PC-9 (cell line): ENCODE measurements around the gene QSER1. TPM values are rescaled to one million over a fixed set of nuclear protein-coding genes. Genes with fewer than 3 reads are reported as not detected.

ENCODE experiments used
- BruUV-seq: library from RNA; stranded (reverse); fragments of 400-500 nt; replicated peaks from 2 replicates; lab custom pipeline; 2021; lab: Mats Ljungman, UMichigan
- CTCF ChIA-PET: fragments of 300-600 bp; sonication (Branson Sonifier 250); formaldehyde crosslinking; loops from one replicate; lab custom pipeline; 2022; ENCODE audit warnings: antibody characterized with exemption; lab: Charles Lee
- POLR2A ChIA-PET: fragments of 300-600 bp; sonication (Branson Sonifier 250); formaldehyde crosslinking; loops from one replicate; lab custom pipeline; 2022; ENCODE audit warnings: antibody characterized with exemption; ENCODE audit not compliant: unreplicated experiment; lab: Charles Lee
- DNase-seq, 2 experiments: peaks; one replicate each; pipeline versions ENCODE4 v3.0.0 to v3.0.0-alpha.2; 2015 to 2022; ENCODE audit warnings: mixed read lengths in 1 of 2
- H2AFZ ChIP-seq: fragments of 200-600 bp; sonication (generic); 2 replicates; pipeline ENCODE4 v1.8.1; 2017; ENCODE audit warnings: antibody characterized with exemption
- H3F3A ChIP-seq: fragments of 200-600 bp; sonication (generic); 2 replicates; pipeline ENCODE4 v1.8.1; 2017; ENCODE audit warnings: antibody characterized with exemption, mild to moderate bottlenecking, low read depth; ENCODE audit not compliant: insufficient read depth
- H3K27ac ChIP-seq: fragments of 200-600 bp; sonication (generic); 2 replicates; pipeline ENCODE4 v1.6.1; 2016; ENCODE audit warnings: mixed run types
- H3K27me3 ChIP-seq: fragments of 200-600 bp; sonication (generic); 2 replicates; pipeline ENCODE4 v1.6.1; 2016; ENCODE audit warnings: low read depth, mixed run types; ENCODE audit not compliant: insufficient read depth
- H3K36me3 ChIP-seq: fragments of 200-600 bp; sonication (generic); 2 replicates; pipeline ENCODE4 v1.6.1; 2016; ENCODE audit warnings: low read depth, mixed run types
- H3K4me1 ChIP-seq: fragments of 200-600 bp; sonication (generic); replicated peaks from 2 replicates; pipeline ENCODE4 v1.6.1; 2016; ENCODE audit warnings: mixed run types; ENCODE audit not compliant: insufficient read depth
- H3K4me2 ChIP-seq: fragments of 200-600 bp; sonication (generic); 2 replicates; pipeline ENCODE4 v1.6.1; 2017; ENCODE audit warnings: mixed run types
- H3K4me3 ChIP-seq: fragments of 200-600 bp; sonication (generic); 2 replicates; pipeline ENCODE4 v1.6.1; 2016; ENCODE audit warnings: mixed run types
- H3K79me2 ChIP-seq: fragments of 200-600 bp; sonication (generic); 2 replicates; pipeline ENCODE4 v1.6.1; 2017; ENCODE audit warnings: low read depth, mixed run types
- H3K9me2 ChIP-seq: fragments of 200-600 bp; sonication (generic); 2 replicates; pipeline ENCODE4 v1.8.1; 2017; ENCODE audit warnings: mild to moderate bottlenecking; ENCODE audit not compliant: insufficient read depth
- H3K9me3 ChIP-seq: fragments of 200-600 bp; sonication (generic); 2 replicates; pipeline ENCODE4 v1.8.1; 2016; ENCODE audit warnings: low read depth; ENCODE audit not compliant: insufficient read depth
- H4K20me1 ChIP-seq: fragments of 200-600 bp; sonication (generic); 2 replicates; pipeline ENCODE4 v1.8.1; 2017; ENCODE audit not compliant: insufficient read depth
- CTCF ChIP-seq: fragments of 200-600 bp; sonication (generic); conservative IDR thresholded peaks from 2 replicates; pipeline ENCODE4 v1.6.1; 2017; ENCODE audit warnings: mixed run types, antibody characterized with exemption, mild to moderate bottlenecking, moderate library complexity
- EZH2 ChIP-seq: fragments of 200-600 bp; sonication (generic); IDR thresholded peaks from 2 replicates; pipeline ENCODE4 v1.8.0; 2017; ENCODE audit warnings: antibody characterized with exemption, low read depth
- intact Hi-C: fragments of 100-400 bp; cut with micrococcal nuclease; formaldehyde crosslinking; loops from one replicate; pipeline ENCODE4 v1.10.0; 2022; ENCODE audit not compliant: unreplicated experiment
- total RNA-seq: library from RNA; stranded (reverse); gene quantifications from 2 replicates; pipeline ENCODE4 v1.2.3, GENCODE V29; 2021

The QSER1 gene
- total RNA-seq, 1 experiment from 2014 or later, result 60.2 TPM

- no peak for DNase-seq
- ChIA-PET POLR2A (no interaction called here), CTCF (no interaction called here)
- no peak for TF ChIP-seq EZH2
- no peak for TF ChIP-seq CTCF
- H3K36me3 ChIP-seq, result no peaks in the 10 kb centered on the region
- no peak overlapping the region for H3K4me2 ChIP-seq
- peaks cover 11% of the 10 kb centered on the region; the same call in 1 of the 2 replicates for H3F3A ChIP-seq
- no peaks in the 10 kb centered on the region for H4K20me1 ChIP-seq
- no peak overlapping the region for H3K4me3 ChIP-seq
- no TSS peak for BruUV-seq
- H3K79me2 ChIP-seq, result no peaks in the 10 kb centered on the region
- no peak overlapping the region for H2AFZ ChIP-seq
- peaks cover 4% of the 10 kb centered on the region; the same call in 1 of the 2 replicates for H3K27me3 ChIP-seq
- 0 out of 2 replicates have a peak, but pooled peaks cover 3% of the 10 kb centered on the region for H3K9me2 ChIP-seq
- peaks cover 11% of the 10 kb centered on the region for H3K4me1 ChIP-seq
- no peak overlapping the region for H3K27ac ChIP-seq
- intact Hi-C loops, result loop anchor here (2.0 kb wide), 1 partner anchor 25 kb away; the partner anchor contains the start of gene TCP11L1
- H3K9me3 ChIP-seq, result no peaks in the 10 kb centered on the region
These were observed 121.1 kb downstream of the QSER1 start for GRCh38 chr11:33013755-33014154.

- DNase-seq, result peak; percentile 55 to 88
- Histone ChIP-seq H3K4me1 (peaks cover 11% of the 10 kb centered on the region), H3K27ac (no peak within 1 kb of the TSS), H3F3A (peaks cover 11% of the 10 kb centered on the region; the same call in 1 of the 2 replicates), H3K9me3 (no peaks in the 10 kb centered on the region), H3K4me2 (peak within 1 kb of the TSS; percentile 64), H3K4me3 (peak within 1 kb of the TSS; percentile 57), H3K27me3 (peaks cover 4% of the 10 kb centered on the region; the same call in 1 of the 2 replicates), H4K20me1 (no peaks in the 10 kb centered on the region), H2AFZ (peak within 1 kb of the TSS; percentile 73), H3K79me2 (no peaks in the 10 kb centered on the region), H3K9me2 (0 out of 2 replicates have a peak, but pooled peaks cover 3% of the 10 kb centered on the region), H3K36me3 (no peaks in the 10 kb centered on the region)
- TF ChIP-seq CTCF, result no peak
- TF ChIP-seq EZH2, result no peak
- no TSS peak for BruUV-seq
- ChIA-PET CTCF (interaction anchor here (0.6 kb wide), 1 partner anchor 301 kb away, joined by 4 read pairs; no protein-coding TSS in a partner anchor), POLR2A (interaction anchor here (0.5 kb wide), 1 partner anchor 291 kb away, joined by 3 read pairs; no protein-coding TSS in a partner anchor)
- intact Hi-C loops, result loop anchor here (2.0 kb wide), 1 partner anchor 23 kb away; the partner anchor contains the start of gene TCP11L1
These were observed 123.3 kb downstream of the QSER1 start, which contains the start of gene DEPDC7 for GRCh38 chr11:33015621-33016551. TSS of gene DEPDC7 (plus strand) at chr11:33015878. CDS start at chr11:33015956, 78 bp downstream.

GRCh38 chr11:33016654-33017053 lies 124.0 kb downstream of the QSER1 start:
- Histone ChIP-seq H3K9me2 (0 out of 2 replicates have a peak, but pooled peaks cover 3% of the 10 kb centered on the region), H4K20me1 (no peaks in the 10 kb centered on the region), H3K4me1 (peaks cover 6% of the 10 kb centered on the region), H3F3A (peaks cover 11% of the 10 kb centered on the region; the same call in 1 of the 2 replicates), H3K36me3 (no peaks in the 10 kb centered on the region), H3K9me3 (no peaks in the 10 kb centered on the region), H3K4me2 (peak overlapping the region; percentile 64), H2AFZ (no peak overlapping the region), H3K4me3 (no peak overlapping the region), H3K27me3 (peaks cover 4% of the 10 kb centered on the region; the same call in 1 of the 2 replicates), H3K79me2 (no peaks in the 10 kb centered on the region), H3K27ac (no peak overlapping the region)
- intact Hi-C loops, result no loop called here
- POLR2A ChIA-PET, result interaction anchor here (0.6 kb wide), 1 partner anchor 23 kb away, joined by 3 read pairs; the partner anchor contains the start of gene TCP11L1
- CTCF ChIA-PET, result no interaction called here
- no peak for DNase-seq
- TF ChIP-seq EZH2, result no peak
- TF ChIP-seq CTCF, result no peak
- no TSS peak for BruUV-seq
